ENCODE results near the gene LEAP2.

LEAP2 gene

GRCh38 chr5:132907161-132907560 lies 33.7 kb downstream of the LEAP2 start:
- TF ChIP-seq MAX (IDR thresholded peaks at IDR 0.05): no peak
- TF ChIP-seq EGR1 (IDR thresholded peaks at IDR 0.05): no peak
- TF ChIP-seq USF1 (IDR thresholded peaks at IDR 0.05): no peak
- no peak for TF ChIP-seq TEAD4 (IDR thresholded peaks at IDR 0.05)
- no peak for TF ChIP-seq REST (IDR thresholded peaks at IDR 0.05; ENCODE audit: low read depth)
- no peak for TF ChIP-seq TCF12 (IDR thresholded peaks at IDR 0.05; ENCODE audit: low read depth)
- no peak for TF ChIP-seq EP300 (IDR thresholded peaks at IDR 0.05; ENCODE audit: borderline replicate concordance)
- no peak for TF ChIP-seq FOXM1 (IDR thresholded peaks at IDR 0.05; ENCODE audit: borderline replicate concordance, low read depth)
- TF ChIP-seq ZBTB7A (IDR thresholded peaks at IDR 0.05; ENCODE audit: low read depth): no peak
- no peak for TF ChIP-seq CEBPB (IDR thresholded peaks at IDR 0.05)
- no peak for TF ChIP-seq RAD21 (IDR thresholded peaks at IDR 0.05; ENCODE audit: low read depth)
- no peak for TF ChIP-seq CREB1 (IDR thresholded peaks at IDR 0.05; ENCODE audit: low read depth)
- no peak for TF ChIP-seq YY1 (IDR thresholded peaks at IDR 0.05; ENCODE audit: low read depth)
- no peak for TF ChIP-seq TAF1 (IDR thresholded peaks at IDR 0.05; ENCODE audit: low read depth)

- TF ChIP-seq CEBPB (IDR thresholded peaks at IDR 0.05): no peak
- TF ChIP-seq USF1 (IDR thresholded peaks at IDR 0.05): no peak
- no peak for TF ChIP-seq CREB1 (IDR thresholded peaks at IDR 0.05; ENCODE audit: low read depth)
- no peak for TF ChIP-seq TCF12 (IDR thresholded peaks at IDR 0.05; ENCODE audit: low read depth)
- no peak for TF ChIP-seq YY1 (IDR thresholded peaks at IDR 0.05; ENCODE audit: low read depth)
- TF ChIP-seq ZBTB7A (IDR thresholded peaks at IDR 0.05; ENCODE audit: low read depth): no peak
- TF ChIP-seq TEAD4 (IDR thresholded peaks at IDR 0.05): no peak
- no peak for TF ChIP-seq MAX (IDR thresholded peaks at IDR 0.05)
- TF ChIP-seq RAD21 (IDR thresholded peaks at IDR 0.05; ENCODE audit: low read depth): no peak
- no peak for TF ChIP-seq REST (IDR thresholded peaks at IDR 0.05; ENCODE audit: low read depth)
- no peak for TF ChIP-seq TAF1 (IDR thresholded peaks at IDR 0.05; ENCODE audit: low read depth)
- no peak for TF ChIP-seq FOXM1 (IDR thresholded peaks at IDR 0.05; ENCODE audit: borderline replicate concordance, low read depth)
- TF ChIP-seq EGR1 (IDR thresholded peaks at IDR 0.05): no peak
- no peak for TF ChIP-seq NFIC (IDR thresholded peaks at IDR 0.05)
Observed at GRCh38 chr5:132909702-132910101, 36.2 kb downstream of the LEAP2 start.

GRCh38 chr5:132915681-132916080 lies 42.2 kb downstream of the LEAP2 start:
- TF ChIP-seq TEAD4 (IDR thresholded peaks at IDR 0.05) (no peak), NFIC (IDR thresholded peaks at IDR 0.05) (no peak)

- TF ChIP-seq CREB1 (IDR thresholded peaks at IDR 0.05; ENCODE audit: low read depth): no peak
- TF ChIP-seq TEAD4 (IDR thresholded peaks at IDR 0.05): no peak
- no peak for TF ChIP-seq YY1 (IDR thresholded peaks at IDR 0.05; ENCODE audit: low read depth)
- no peak for TF ChIP-seq NFIC (IDR thresholded peaks at IDR 0.05)
- no peak for TF ChIP-seq EP300 (IDR thresholded peaks at IDR 0.05; ENCODE audit: borderline replicate concordance)
- no peak for TF ChIP-seq TAF1 (IDR thresholded peaks at IDR 0.05; ENCODE audit: low read depth)
- no peak for TF ChIP-seq CEBPB (IDR thresholded peaks at IDR 0.05)
- TF ChIP-seq MAX (IDR thresholded peaks at IDR 0.05): no peak
- no peak for TF ChIP-seq RAD21 (IDR thresholded peaks at IDR 0.05; ENCODE audit: low read depth)
- no peak for TF ChIP-seq ZBTB7A (IDR thresholded peaks at IDR 0.05; ENCODE audit: low read depth)
- no peak for TF ChIP-seq USF1 (IDR thresholded peaks at IDR 0.05)
- no peak for TF ChIP-seq REST (IDR thresholded peaks at IDR 0.05; ENCODE audit: low read depth)
- no peak for TF ChIP-seq TCF12 (IDR thresholded peaks at IDR 0.05; ENCODE audit: low read depth)
- no peak for TF ChIP-seq FOXM1 (IDR thresholded peaks at IDR 0.05; ENCODE audit: borderline replicate concordance, low read depth)
- no peak for TF ChIP-seq EGR1 (IDR thresholded peaks at IDR 0.05)
Observed at GRCh38 chr5:132916086-132916485, 42.6 kb downstream of the LEAP2 start.
